HCT116 (cell line): ENCODE measurements around the gene GSC2. TPM values are rescaled to one million over a fixed set of nuclear protein-coding genes. Genes with fewer than 3 reads are reported as not detected.

Experiments used
- ATAC-seq: fragments of 200-7000 bp; cut with Tn5 transposase; 2 replicates; pipeline ENCODE4 v1.9.1; 2020; ENCODE audit warnings: mild to moderate bottlenecking, moderate library complexity
- BruUV-seq: library from RNA; stranded (reverse); fragments of 400-500 nt; replicated peaks from 2 replicates; lab custom pipeline; 2021; lab: Mats Ljungman, UMichigan
- CTCF ChIA-PET: fragments of 300-600 bp; sonication (Branson Sonifier 250); formaldehyde crosslinking; loops from one replicate; lab custom pipeline; 2021; ENCODE audit warnings: antibody characterized with exemption; lab: Charles Lee
- POLR2A ChIA-PET: fragments of 300-600, 350-600 bp; sonication (Branson Sonifier 250); formaldehyde crosslinking; loops from one replicate; lab custom pipeline; 2021; ENCODE audit warnings: antibody characterized with exemption; lab: Charles Lee
- RAD21 ChIA-PET, 2 experiments: fragments of 300-600 bp; sonication (Branson Sonifier 250); formaldehyde crosslinking; loops; one replicate each; lab custom pipeline; 2023; ENCODE audit warnings: low total read pairs in 2 of 2; ENCODE audit not compliant: uncharacterized antibody in 2 of 2, unreplicated experiment in 2 of 2, low non-redundant PET in 1 of 2; lab: Charles Lee
- DNase-seq: peaks from one replicate; pipeline ENCODE4 v3.0.0-alpha.2; 2010; ENCODE audit warnings: low read depth, low spot score
- H2AFZ ChIP-seq: fragments of 200-600 bp; shearing (Covaris generic), sonication (generic); 2 replicates; pipeline ENCODE4 v1.6.1; 2017; ENCODE audit warnings: low read depth, mixed run types, mixed read lengths, antibody characterized with exemption, low read length; ENCODE audit not compliant: poor library complexity, severe bottlenecking
- H3K27ac ChIP-seq: 2 replicates; pipeline ENCODE4 v1.5.1; 2012; ENCODE audit warnings: low read depth, low read length
- H3K27me3 ChIP-seq: fragments of 200-600 bp; sonication (generic); 2 replicates; pipeline ENCODE4 v1.6.1; 2016; ENCODE audit warnings: mixed run types, low read length, mixed read lengths; ENCODE audit not compliant: insufficient read depth
- H3K36me3 ChIP-seq, 2 experiments: fragments of 200-500 bp in 1 of 2; fragments of 200-600 bp in 1 of 2; sonication (Bioruptor generic) in 1 of 2; sonication (generic) in 1 of 2; 2 replicates each; pipeline versions ENCODE4 v1.5.1 to v1.6.1; 2014 to 2016; ENCODE audit warnings: low read length in 2 of 2, inconsistent platforms in 1 of 2, mixed read lengths in 1 of 2, mixed run types in 1 of 2; ENCODE audit not compliant: insufficient read depth in 2 of 2, control insufficient read depth in 1 of 2
- H3K4me1 ChIP-seq, 2 experiments: fragments of 200-600 bp in 1 of 2; sonication (generic) in 1 of 2; 2 replicates each; pipeline versions ENCODE4 v1.5.1 to v1.6.1; 2012 to 2017; ENCODE audit warnings: low read length in 2 of 2, inconsistent platforms in 1 of 2, mild to moderate bottlenecking in 1 of 2, mixed read lengths in 1 of 2, mixed run types in 1 of 2, moderate library complexity in 1 of 2; ENCODE audit not compliant: insufficient read depth in 2 of 2, control insufficient read depth in 1 of 2
- H3K4me2 ChIP-seq: fragments of 200-600 bp; sonication (generic); 2 replicates; pipeline ENCODE4 v1.6.1; 2017; ENCODE audit warnings: mixed run types, low read length, mixed read lengths
- H3K4me3 ChIP-seq, 2 experiments: fragments of 200-600 bp in 1 of 2; sonication (generic) in 1 of 2; replicated peaks in 1 of 2; 2 replicates each; pipeline ENCODE4 v1.5.1; 2011 to 2016; ENCODE audit warnings: low read length in 2 of 2, control low read depth in 1 of 2, low read depth in 1 of 2, mild to moderate bottlenecking in 1 of 2, mixed read lengths in 1 of 2, mixed run types in 1 of 2
- H3K79me2 ChIP-seq: fragments of 200-600 bp; sonication (generic); 2 replicates; pipeline ENCODE4 v1.6.1; 2017; ENCODE audit warnings: mild to moderate bottlenecking, mixed run types, low read length, moderate library complexity, mixed read lengths; ENCODE audit not compliant: insufficient read depth
- H3K9ac ChIP-seq: fragments of 200-600 bp; sonication (generic); 2 replicates; pipeline ENCODE4 v1.6.1; 2016; ENCODE audit warnings: low read length, mixed read lengths
- H3K9me2 ChIP-seq: fragments of 200-600 bp; sonication (generic), shearing (Covaris generic); 2 replicates; pipeline ENCODE4 v1.6.1; 2017; ENCODE audit warnings: mixed run types, mild to moderate bottlenecking, moderate library complexity; ENCODE audit not compliant: insufficient read depth
- H3K9me3 ChIP-seq, 2 experiments: fragments of 200-500 bp in 1 of 2; fragments of 200-600 bp in 1 of 2; sonication (Bioruptor generic) in 1 of 2; sonication (generic) in 1 of 2; 2 replicates each; pipeline ENCODE4 v1.6.1; 2014 to 2017; ENCODE audit warnings: low read length in 2 of 2, mixed read lengths in 2 of 2, inconsistent platforms in 1 of 2, low read depth in 1 of 2, mild to moderate bottlenecking in 1 of 2, mixed run types in 1 of 2, moderate library complexity in 1 of 2; ENCODE audit not compliant: control insufficient read depth in 1 of 2, insufficient read depth in 1 of 2
- H4K20me1 ChIP-seq: fragments of 200-600 bp; sonication (generic), shearing (Covaris generic); 2 replicates; pipeline ENCODE4 v1.6.1; 2017; ENCODE audit warnings: mixed run types, mild to moderate bottlenecking, moderate library complexity; ENCODE audit not compliant: insufficient read depth
- CBX3 ChIP-seq: IDR thresholded peaks from 2 replicates; pipeline ENCODE4 v1.6.1; 2012; ENCODE audit warnings: low read depth
- CEBPB ChIP-seq: IDR thresholded peaks from 2 replicates; pipeline ENCODE4 v1.6.1; 2012; ENCODE audit warnings: low read depth
- EGR1 ChIP-seq: IDR thresholded peaks from 2 replicates; pipeline ENCODE4 v1.6.1; 2012; ENCODE audit warnings: low read depth
- ELF1 ChIP-seq: IDR thresholded peaks from 2 replicates; pipeline ENCODE4 v1.6.1; 2012; ENCODE audit warnings: low read depth, borderline replicate concordance
- EZH2 ChIP-seq: fragments of 200-600 bp; sonication (generic); IDR thresholded peaks from 2 replicates; pipeline ENCODE4 v1.6.1; 2017; ENCODE audit warnings: antibody characterized with exemption, mixed run types
- FOSL1 ChIP-seq: IDR thresholded peaks from 2 replicates; pipeline ENCODE4 v1.6.1; 2012; ENCODE audit warnings: low read depth
- JUND ChIP-seq: IDR thresholded peaks from 2 replicates; pipeline ENCODE4 v1.6.1; 2012
- MAX ChIP-seq: IDR thresholded peaks from 2 replicates; pipeline ENCODE4 v1.6.1; 2012
- POLR2AphosphoS5 ChIP-seq: IDR thresholded peaks from 2 replicates; pipeline ENCODE4 v1.6.1; 2011; ENCODE audit warnings: mild to moderate bottlenecking, low read depth, low read length, moderate library complexity
- SIN3A ChIP-seq: IDR thresholded peaks from 2 replicates; pipeline ENCODE4 v1.6.1; 2012; ENCODE audit warnings: low read depth
- SP1 ChIP-seq: IDR thresholded peaks from 2 replicates; pipeline ENCODE4 v1.6.1; 2012; ENCODE audit warnings: low read depth
- SRF ChIP-seq: IDR thresholded peaks from 2 replicates; pipeline ENCODE4 v1.6.1; 2012; ENCODE audit warnings: low read depth
- TCF7L2 ChIP-seq: IDR thresholded peaks from 2 replicates; pipeline ENCODE4 v1.7.0; 2011; ENCODE audit warnings: borderline replicate concordance, inconsistent platforms; ENCODE audit not compliant: insufficient read depth, insufficient read length; ENCODE audit errors: extremely low read depth
- YY1 ChIP-seq: IDR thresholded peaks from 2 replicates; pipeline ENCODE4 v1.6.1; 2011; ENCODE audit warnings: low read length, low read depth, moderate library complexity, mild to moderate bottlenecking; ENCODE audit not compliant: insufficient replicate concordance; ENCODE audit errors: extremely low read depth
- ZFX ChIP-seq: fragments of 450-650 bp; IDR thresholded peaks from 2 replicates; pipeline ENCODE4 v1.6.1; 2017
- ZNF274 ChIP-seq: fragments of 200-500 bp; sonication (Bioruptor generic); IDR thresholded peaks from 2 replicates; pipeline ENCODE4 v1.6.1; 2014; ENCODE audit warnings: mild to moderate bottlenecking, low read depth, low read length, inconsistent platforms
- intact Hi-C: fragments of 100-400 bp; cut with micrococcal nuclease; formaldehyde crosslinking; loops from 2 replicates; pipeline ENCODE4 v1.10.0; 2022
- total RNA-seq: library from RNA; stranded (reverse); gene quantifications from one replicate; pipeline ENCODE4 v1.2.1, GENCODE V29; 2021; ENCODE audit not compliant: unreplicated experiment
- TF ChIP-seq, protein P1 (sequence below): IDR thresholded peaks from 2 replicates; pipeline ENCODE4 v1.6.1; 2011; ENCODE audit warnings: mild to moderate bottlenecking, low read length, moderate library complexity; ENCODE audit not compliant: insufficient replicate concordance; ENCODE audit errors: extremely low read depth
- TF ChIP-seq, protein P2 (sequence below), 3 experiments: fragments of 200-600 bp in 1 of 3; sonication (generic) in 1 of 3; IDR thresholded peaks in 2 of 3; conservative IDR thresholded peaks in 1 of 3; 2 replicates each; pipeline ENCODE4 v1.5.1; 2012 to 2017; ENCODE audit warnings: low read depth in 2 of 3, low read length in 2 of 3, antibody characterized with exemption in 1 of 3, borderline replicate concordance in 1 of 3, control low read depth in 1 of 3, mild to moderate bottlenecking in 1 of 3, mixed read lengths in 1 of 3, mixed run types in 1 of 3, moderate library complexity in 1 of 3; ENCODE audit not compliant: insufficient read depth in 1 of 3
- TF ChIP-seq, protein P3 (sequence below): IDR thresholded peaks from 2 replicates; pipeline ENCODE4 v1.6.1; 2012; ENCODE audit warnings: low read depth

GSC2 gene
- total RNA-seq, 1 experiment from 2014 or later: not detected

DNA sequence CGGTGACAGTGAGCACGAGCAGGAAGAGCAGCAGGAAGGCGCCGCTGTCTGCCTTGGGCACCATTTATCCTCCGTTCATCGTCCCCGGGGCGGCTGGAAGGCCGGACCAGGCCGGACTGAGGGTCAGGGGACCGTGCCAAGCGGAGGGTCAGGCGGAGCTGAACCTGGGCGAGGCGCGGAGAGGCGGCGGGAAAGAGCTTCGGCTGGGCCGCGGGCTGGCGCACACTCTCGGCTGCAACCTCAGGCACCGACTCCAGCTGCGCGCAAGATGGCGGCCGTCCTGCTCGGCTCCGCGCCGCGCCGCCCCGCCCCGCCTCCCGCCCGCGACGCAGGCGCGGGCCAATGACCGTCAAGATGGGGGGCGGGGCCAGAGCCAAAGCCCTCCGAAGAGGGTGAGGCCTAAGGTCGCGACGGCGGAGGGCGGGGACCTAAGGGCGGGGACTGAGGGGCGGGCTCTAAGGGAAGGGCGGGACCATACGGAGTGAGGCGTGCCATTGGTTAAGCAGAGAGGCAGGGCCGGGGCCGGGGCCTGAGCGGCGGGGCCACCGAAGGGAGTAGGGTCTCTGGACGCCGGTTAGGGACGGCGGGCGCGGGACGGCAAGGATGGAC, 27.8 kb downstream of the GSC2 start, which contains the start of gene DGCR2:
Gene DGCR2 (minus strand): TSS at position 270 of the 609 bp plus-strand sequence. CDS start 206 bp downstream, at position 64.
- CTCF ChIA-PET: interaction anchor here (0.6 to 1.4 kb wide), 2 partner anchors 22 to 507 kb away, joined by 3 read pairs; partner anchors contain the start of gene ESS2
- H3K4me3 ChIP-seq: peak within 1 kb of the TSS; percentile 86 to 95
- TF ChIP-seq EGR1 (no peak), ELF1 (no peak), SP1 (0 out of 2 replicates have a peak, but pooled peaks have one; percentile 45), EZH2 (no peak), POLR2AphosphoS5 (peak; percentile 84), CEBPB (no peak), FOSL1 (no peak), ZFX (peak; percentile 25; the same call in 1 of the 2 replicates), TCF7L2 (no peak), JUND (no peak), SRF (no peak), CBX3 (no peak), SIN3A (no peak), YY1 (peak; percentile 92), ZNF274 (no peak), MAX (no peak)
- TF ChIP-seq, protein P1, sequence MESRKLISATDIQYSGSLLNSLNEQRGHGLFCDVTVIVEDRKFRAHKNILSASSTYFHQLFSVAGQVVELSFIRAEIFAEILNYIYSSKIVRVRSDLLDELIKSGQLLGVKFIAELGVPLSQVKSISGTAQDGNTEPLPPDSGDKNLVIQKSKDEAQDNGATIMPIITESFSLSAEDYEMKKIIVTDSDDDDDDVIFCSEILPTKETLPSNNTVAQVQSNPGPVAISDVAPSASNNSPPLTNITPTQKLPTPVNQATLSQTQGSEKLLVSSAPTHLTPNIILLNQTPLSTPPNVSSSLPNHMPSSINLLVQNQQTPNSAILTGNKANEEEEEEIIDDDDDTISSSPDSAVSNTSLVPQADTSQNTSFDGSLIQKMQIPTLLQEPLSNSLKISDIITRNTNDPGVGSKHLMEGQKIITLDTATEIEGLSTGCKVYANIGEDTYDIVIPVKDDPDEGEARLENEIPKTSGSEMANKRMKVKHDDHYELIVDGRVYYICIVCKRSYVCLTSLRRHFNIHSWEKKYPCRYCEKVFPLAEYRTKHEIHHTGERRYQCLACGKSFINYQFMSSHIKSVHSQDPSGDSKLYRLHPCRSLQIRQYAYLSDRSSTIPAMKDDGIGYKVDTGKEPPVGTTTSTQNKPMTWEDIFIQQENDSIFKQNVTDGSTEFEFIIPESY: no peak
- TF ChIP-seq, protein P2, sequence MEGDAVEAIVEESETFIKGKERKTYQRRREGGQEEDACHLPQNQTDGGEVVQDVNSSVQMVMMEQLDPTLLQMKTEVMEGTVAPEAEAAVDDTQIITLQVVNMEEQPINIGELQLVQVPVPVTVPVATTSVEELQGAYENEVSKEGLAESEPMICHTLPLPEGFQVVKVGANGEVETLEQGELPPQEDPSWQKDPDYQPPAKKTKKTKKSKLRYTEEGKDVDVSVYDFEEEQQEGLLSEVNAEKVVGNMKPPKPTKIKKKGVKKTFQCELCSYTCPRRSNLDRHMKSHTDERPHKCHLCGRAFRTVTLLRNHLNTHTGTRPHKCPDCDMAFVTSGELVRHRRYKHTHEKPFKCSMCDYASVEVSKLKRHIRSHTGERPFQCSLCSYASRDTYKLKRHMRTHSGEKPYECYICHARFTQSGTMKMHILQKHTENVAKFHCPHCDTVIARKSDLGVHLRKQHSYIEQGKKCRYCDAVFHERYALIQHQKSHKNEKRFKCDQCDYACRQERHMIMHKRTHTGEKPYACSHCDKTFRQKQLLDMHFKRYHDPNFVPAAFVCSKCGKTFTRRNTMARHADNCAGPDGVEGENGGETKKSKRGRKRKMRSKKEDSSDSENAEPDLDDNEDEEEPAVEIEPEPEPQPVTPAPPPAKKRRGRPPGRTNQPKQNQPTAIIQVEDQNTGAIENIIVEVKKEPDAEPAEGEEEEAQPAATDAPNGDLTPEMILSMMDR (IDR thresholded peaks at IDR 0.05 in 2 of 3, conservative IDR thresholded peaks at IDR 0.05 in 1 of 3; ENCODE audit: borderline replicate concordance in 1 of 3, insufficient read depth in 1 of 3, low read depth in 2 of 3, low read length in 2 of 3): no peak
- TF ChIP-seq, protein P3, sequence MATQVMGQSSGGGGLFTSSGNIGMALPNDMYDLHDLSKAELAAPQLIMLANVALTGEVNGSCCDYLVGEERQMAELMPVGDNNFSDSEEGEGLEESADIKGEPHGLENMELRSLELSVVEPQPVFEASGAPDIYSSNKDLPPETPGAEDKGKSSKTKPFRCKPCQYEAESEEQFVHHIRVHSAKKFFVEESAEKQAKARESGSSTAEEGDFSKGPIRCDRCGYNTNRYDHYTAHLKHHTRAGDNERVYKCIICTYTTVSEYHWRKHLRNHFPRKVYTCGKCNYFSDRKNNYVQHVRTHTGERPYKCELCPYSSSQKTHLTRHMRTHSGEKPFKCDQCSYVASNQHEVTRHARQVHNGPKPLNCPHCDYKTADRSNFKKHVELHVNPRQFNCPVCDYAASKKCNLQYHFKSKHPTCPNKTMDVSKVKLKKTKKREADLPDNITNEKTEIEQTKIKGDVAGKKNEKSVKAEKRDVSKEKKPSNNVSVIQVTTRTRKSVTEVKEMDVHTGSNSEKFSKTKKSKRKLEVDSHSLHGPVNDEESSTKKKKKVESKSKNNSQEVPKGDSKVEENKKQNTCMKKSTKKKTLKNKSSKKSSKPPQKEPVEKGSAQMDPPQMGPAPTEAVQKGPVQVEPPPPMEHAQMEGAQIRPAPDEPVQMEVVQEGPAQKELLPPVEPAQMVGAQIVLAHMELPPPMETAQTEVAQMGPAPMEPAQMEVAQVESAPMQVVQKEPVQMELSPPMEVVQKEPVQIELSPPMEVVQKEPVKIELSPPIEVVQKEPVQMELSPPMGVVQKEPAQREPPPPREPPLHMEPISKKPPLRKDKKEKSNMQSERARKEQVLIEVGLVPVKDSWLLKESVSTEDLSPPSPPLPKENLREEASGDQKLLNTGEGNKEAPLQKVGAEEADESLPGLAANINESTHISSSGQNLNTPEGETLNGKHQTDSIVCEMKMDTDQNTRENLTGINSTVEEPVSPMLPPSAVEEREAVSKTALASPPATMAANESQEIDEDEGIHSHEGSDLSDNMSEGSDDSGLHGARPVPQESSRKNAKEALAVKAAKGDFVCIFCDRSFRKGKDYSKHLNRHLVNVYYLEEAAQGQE: no peak

More for the DNA sequence above, 27.8 kb downstream of the GSC2 start, which contains the start of gene DGCR2:
- ATAC-seq: peak; percentile 96
- H3K9me3 ChIP-seq: no peaks in the 10 kb centered on the region
- peaks cover 49% of the 10 kb centered on the region for H3K79me2 ChIP-seq
- no peaks in the 10 kb centered on the region for H3K27me3 ChIP-seq
- DNase-seq: peak; percentile 89
- POLR2A ChIA-PET: interaction anchor here (1.5 to 1.7 kb wide), 2 partner anchors 12 to 22 kb away, joined by 5 to 6 read pairs; partner anchors contain the start of gene ESS2
- peak within 1 kb of the TSS; percentile 90 for H3K9ac ChIP-seq
- H3K4me2 ChIP-seq: peak within 1 kb of the TSS; percentile 79
- peak within 1 kb of the TSS; percentile 76 for H3K27ac ChIP-seq
- no peaks in the 10 kb centered on the region for H4K20me1 ChIP-seq
- no TSS peak for BruUV-seq
- intact Hi-C loops: loop anchor here (5.0 kb wide), 1 partner anchor 355 kb away; the partner anchor contains the start of genes CDC45 and UFD1
- H2AFZ ChIP-seq: peak within 1 kb of the TSS; percentile 41
- 0 out of 4 replicates have a peak, but pooled peaks cover 0 to 4% of the 10 kb centered on the region in 2 experiments for H3K36me3 ChIP-seq
- no peaks in the 10 kb centered on the region for H3K9me2 ChIP-seq
- RAD21 ChIA-PET: no interaction called here
- H3K4me1 ChIP-seq: peaks cover 10 to 23% of the 10 kb centered on the region in 2 experiments
